HCT116 (cell line): ENCODE results near the gene TBX4. TPM values are rescaled to one million over a fixed set of nuclear protein-coding genes. Genes with fewer than 3 reads are reported as not detected.

Experiments used
- ATAC-seq: fragments of 200-7000 bp; cut with Tn5 transposase; 2 replicates; pipeline ENCODE4 v1.9.1; 2020; ENCODE audit warnings: mild to moderate bottlenecking, moderate library complexity
- BruUV-seq: library from RNA; stranded (reverse); fragments of 400-500 nt; replicated peaks from 2 replicates; lab custom pipeline; 2021; lab: Mats Ljungman, UMichigan
- CTCF ChIA-PET: fragments of 300-600 bp; sonication (Branson Sonifier 250); formaldehyde crosslinking; loops from one replicate; lab custom pipeline; 2021; ENCODE audit warnings: antibody characterized with exemption; lab: Charles Lee
- POLR2A ChIA-PET: fragments of 300-600, 350-600 bp; sonication (Branson Sonifier 250); formaldehyde crosslinking; loops from one replicate; lab custom pipeline; 2021; ENCODE audit warnings: antibody characterized with exemption; lab: Charles Lee
- RAD21 ChIA-PET, 2 experiments: fragments of 300-600 bp; sonication (Branson Sonifier 250); formaldehyde crosslinking; loops; one replicate each; lab custom pipeline; 2023; ENCODE audit warnings: low total read pairs in 2 of 2; ENCODE audit not compliant: uncharacterized antibody in 2 of 2, unreplicated experiment in 2 of 2, low non-redundant PET in 1 of 2; lab: Charles Lee
- DNase-seq: peaks from one replicate; pipeline ENCODE4 v3.0.0-alpha.2; 2010; ENCODE audit warnings: low read depth, low spot score
- H2AFZ ChIP-seq: fragments of 200-600 bp; shearing (Covaris generic), sonication (generic); 2 replicates; pipeline ENCODE4 v1.6.1; 2017; ENCODE audit warnings: low read depth, mixed run types, mixed read lengths, antibody characterized with exemption, low read length; ENCODE audit not compliant: poor library complexity, severe bottlenecking
- H3K27ac ChIP-seq: 2 replicates; pipeline ENCODE4 v1.5.1; 2012; ENCODE audit warnings: low read depth, low read length
- H3K27me3 ChIP-seq: fragments of 200-600 bp; sonication (generic); 2 replicates; pipeline ENCODE4 v1.6.1; 2016; ENCODE audit warnings: mixed run types, low read length, mixed read lengths; ENCODE audit not compliant: insufficient read depth
- H3K36me3 ChIP-seq, 2 experiments: fragments of 200-500 bp in 1 of 2; fragments of 200-600 bp in 1 of 2; sonication (Bioruptor generic) in 1 of 2; sonication (generic) in 1 of 2; 2 replicates each; pipeline versions ENCODE4 v1.5.1 to v1.6.1; 2014 to 2016; ENCODE audit warnings: low read length in 2 of 2, inconsistent platforms in 1 of 2, mixed read lengths in 1 of 2, mixed run types in 1 of 2; ENCODE audit not compliant: insufficient read depth in 2 of 2, control insufficient read depth in 1 of 2
- H3K4me1 ChIP-seq, 2 experiments: fragments of 200-600 bp in 1 of 2; sonication (generic) in 1 of 2; 2 replicates each; pipeline versions ENCODE4 v1.5.1 to v1.6.1; 2012 to 2017; ENCODE audit warnings: low read length in 2 of 2, inconsistent platforms in 1 of 2, mild to moderate bottlenecking in 1 of 2, mixed read lengths in 1 of 2, mixed run types in 1 of 2, moderate library complexity in 1 of 2; ENCODE audit not compliant: insufficient read depth in 2 of 2, control insufficient read depth in 1 of 2
- H3K4me2 ChIP-seq: fragments of 200-600 bp; sonication (generic); 2 replicates; pipeline ENCODE4 v1.6.1; 2017; ENCODE audit warnings: mixed run types, low read length, mixed read lengths
- H3K4me3 ChIP-seq, 2 experiments: fragments of 200-600 bp in 1 of 2; sonication (generic) in 1 of 2; replicated peaks in 1 of 2; 2 replicates each; pipeline ENCODE4 v1.5.1; 2011 to 2016; ENCODE audit warnings: low read length in 2 of 2, control low read depth in 1 of 2, low read depth in 1 of 2, mild to moderate bottlenecking in 1 of 2, mixed read lengths in 1 of 2, mixed run types in 1 of 2
- H3K79me2 ChIP-seq: fragments of 200-600 bp; sonication (generic); 2 replicates; pipeline ENCODE4 v1.6.1; 2017; ENCODE audit warnings: mild to moderate bottlenecking, mixed run types, low read length, moderate library complexity, mixed read lengths; ENCODE audit not compliant: insufficient read depth
- H3K9ac ChIP-seq: fragments of 200-600 bp; sonication (generic); 2 replicates; pipeline ENCODE4 v1.6.1; 2016; ENCODE audit warnings: low read length, mixed read lengths
- H3K9me2 ChIP-seq: fragments of 200-600 bp; sonication (generic), shearing (Covaris generic); 2 replicates; pipeline ENCODE4 v1.6.1; 2017; ENCODE audit warnings: mixed run types, mild to moderate bottlenecking, moderate library complexity; ENCODE audit not compliant: insufficient read depth
- H3K9me3 ChIP-seq, 2 experiments: fragments of 200-500 bp in 1 of 2; fragments of 200-600 bp in 1 of 2; sonication (Bioruptor generic) in 1 of 2; sonication (generic) in 1 of 2; 2 replicates each; pipeline ENCODE4 v1.6.1; 2014 to 2017; ENCODE audit warnings: low read length in 2 of 2, mixed read lengths in 2 of 2, inconsistent platforms in 1 of 2, low read depth in 1 of 2, mild to moderate bottlenecking in 1 of 2, mixed run types in 1 of 2, moderate library complexity in 1 of 2; ENCODE audit not compliant: control insufficient read depth in 1 of 2, insufficient read depth in 1 of 2
- H4K20me1 ChIP-seq: fragments of 200-600 bp; sonication (generic), shearing (Covaris generic); 2 replicates; pipeline ENCODE4 v1.6.1; 2017; ENCODE audit warnings: mixed run types, mild to moderate bottlenecking, moderate library complexity; ENCODE audit not compliant: insufficient read depth
- CBX3 ChIP-seq: IDR thresholded peaks from 2 replicates; pipeline ENCODE4 v1.6.1; 2012; ENCODE audit warnings: low read depth
- EGR1 ChIP-seq: IDR thresholded peaks from 2 replicates; pipeline ENCODE4 v1.6.1; 2012; ENCODE audit warnings: low read depth
- JUND ChIP-seq: IDR thresholded peaks from 2 replicates; pipeline ENCODE4 v1.6.1; 2012
- POLR2AphosphoS5 ChIP-seq: IDR thresholded peaks from 2 replicates; pipeline ENCODE4 v1.6.1; 2011; ENCODE audit warnings: mild to moderate bottlenecking, low read depth, low read length, moderate library complexity
- RAD21 ChIP-seq: IDR thresholded peaks from 2 replicates; pipeline ENCODE4 v1.6.1; 2012; ENCODE audit warnings: low read depth, mild to moderate bottlenecking
- REST ChIP-seq: IDR thresholded peaks from 2 replicates; pipeline ENCODE4 v1.6.1; 2012; ENCODE audit warnings: low read depth
- SIN3A ChIP-seq: IDR thresholded peaks from 2 replicates; pipeline ENCODE4 v1.6.1; 2012; ENCODE audit warnings: low read depth
- SRF ChIP-seq: IDR thresholded peaks from 2 replicates; pipeline ENCODE4 v1.6.1; 2012; ENCODE audit warnings: low read depth
- ZFX ChIP-seq: fragments of 450-650 bp; IDR thresholded peaks from 2 replicates; pipeline ENCODE4 v1.6.1; 2017
- intact Hi-C: fragments of 100-400 bp; cut with micrococcal nuclease; formaldehyde crosslinking; loops from 2 replicates; pipeline ENCODE4 v1.10.0; 2022
- total RNA-seq: library from RNA; stranded (reverse); gene quantifications from one replicate; pipeline ENCODE4 v1.2.1, GENCODE V29; 2021; ENCODE audit not compliant: unreplicated experiment
- TF ChIP-seq, protein P1 (sequence below): IDR thresholded peaks from 2 replicates; pipeline ENCODE4 v1.6.1; 2012
- TF ChIP-seq, protein P2 (sequence below): IDR thresholded peaks from 2 replicates; pipeline ENCODE4 v1.6.1; 2012
- TF ChIP-seq, protein P3 (sequence below), 3 experiments: fragments of 200-600 bp in 1 of 3; sonication (generic) in 1 of 3; IDR thresholded peaks in 2 of 3; conservative IDR thresholded peaks in 1 of 3; 2 replicates each; pipeline ENCODE4 v1.5.1; 2012 to 2017; ENCODE audit warnings: low read depth in 2 of 3, low read length in 2 of 3, antibody characterized with exemption in 1 of 3, borderline replicate concordance in 1 of 3, control low read depth in 1 of 3, mild to moderate bottlenecking in 1 of 3, mixed read lengths in 1 of 3, mixed run types in 1 of 3, moderate library complexity in 1 of 3; ENCODE audit not compliant: insufficient read depth in 1 of 3

Gene TBX4
- total RNA-seq, 1 experiment from 2014 or later, result 0.27 TPM

GRCh38 chr17:61423967-61424649 lies 28.1 kb upstream of the TBX4 start:
- Histone ChIP-seq H3K4me1 (peaks cover 35 to 40% of the 10 kb centered on the region in 2 experiments), H3K9me3 (peaks cover 0 to 6% of the 10 kb centered on the region in 2 experiments; a peak in 1 of 4 replicates), H3K27me3 (no peaks in the 10 kb centered on the region), H3K9ac (no peak overlapping the region), H3K9me2 (no peaks in the 10 kb centered on the region), H3K4me2 (no peak overlapping the region), H2AFZ (no peak overlapping the region), H3K27ac (peak overlapping the region; percentile 89; the same call in 1 of the 2 replicates), H3K79me2 (no peaks in the 10 kb centered on the region), H3K36me3 (no peaks in the 10 kb centered on the region), H3K4me3 (no peak overlapping the region), H4K20me1 (no peaks in the 10 kb centered on the region)
- DNase-seq (no peak), ATAC-seq (no peak)
- no peak for TF ChIP-seq SRF
- no peak for TF ChIP-seq JUND
- no peak for TF ChIP-seq EGR1
- TF ChIP-seq, protein P1, sequence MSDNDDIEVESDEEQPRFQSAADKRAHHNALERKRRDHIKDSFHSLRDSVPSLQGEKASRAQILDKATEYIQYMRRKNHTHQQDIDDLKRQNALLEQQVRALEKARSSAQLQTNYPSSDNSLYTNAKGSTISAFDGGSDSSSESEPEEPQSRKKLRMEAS, result no peak
- TF ChIP-seq, protein P2, sequence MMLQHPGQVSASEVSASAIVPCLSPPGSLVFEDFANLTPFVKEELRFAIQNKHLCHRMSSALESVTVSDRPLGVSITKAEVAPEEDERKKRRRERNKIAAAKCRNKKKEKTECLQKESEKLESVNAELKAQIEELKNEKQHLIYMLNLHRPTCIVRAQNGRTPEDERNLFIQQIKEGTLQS, result no peak
- ChIA-PET RAD21 (interaction anchor here in 1 of 2 experiments (1.1 kb wide), 1 partner anchor 12 kb away, joined by 3 read pairs; no protein-coding TSS in a partner anchor), CTCF (interaction anchor here (1.0 to 1.8 kb wide), 5 partner anchors 8 to 685 kb away, joined by 3 to 6 read pairs (median 4); no protein-coding TSS in a partner anchor), POLR2A (no interaction called here)
- no TSS peak for BruUV-seq
- intact Hi-C loops, result no loop called here

DNA sequence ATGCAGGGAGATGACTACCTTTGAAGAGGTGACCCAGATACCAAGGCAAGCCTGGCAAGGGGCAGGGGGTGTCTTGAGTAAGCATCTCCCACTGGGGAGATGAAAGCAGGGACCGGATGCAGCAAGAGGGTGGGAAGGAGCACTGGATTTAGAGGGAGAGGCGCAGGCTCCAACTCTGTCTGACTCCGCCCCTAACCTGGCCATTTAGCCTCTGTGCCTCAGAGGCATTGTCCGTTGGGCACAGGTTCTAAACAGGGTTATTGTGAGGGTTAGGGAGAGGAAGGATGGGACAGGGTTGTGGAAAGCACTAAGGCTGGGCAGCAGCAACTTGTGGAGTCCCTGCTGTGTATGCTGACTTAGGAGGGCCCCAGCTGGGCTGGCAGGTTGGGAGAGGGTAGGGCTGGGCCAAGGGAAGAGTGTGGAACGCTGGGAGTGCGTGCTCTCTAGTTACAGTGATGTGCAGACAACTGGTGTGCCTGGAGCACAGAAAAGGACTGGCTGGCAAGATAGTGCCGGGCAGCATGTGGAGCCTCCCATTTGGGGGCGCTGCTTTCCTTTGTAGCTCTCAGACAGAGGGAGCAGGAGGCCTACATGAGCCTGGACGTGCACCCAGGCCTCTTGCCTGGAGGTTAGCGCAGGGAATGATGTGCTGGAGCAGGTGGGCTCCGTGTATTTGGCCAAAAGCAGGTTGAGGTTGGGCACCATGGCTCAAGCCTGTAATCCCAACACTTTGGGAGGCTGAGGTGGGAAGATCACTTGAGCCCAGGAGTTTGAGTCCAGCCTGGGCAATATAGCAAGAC lies 26.3 kb upstream of the TBX4 start:
- peak; percentile 72 for ATAC-seq
- intact Hi-C loops, result loop anchor here (2.0 kb wide), 2 partner anchors 69 to 125 kb away; no protein-coding TSS in a partner anchor
- POLR2A ChIA-PET, result no interaction called here
- Histone ChIP-seq H3K4me2 (peak overlapping the region; percentile 44), H2AFZ (no peak overlapping the region), H3K9me2 (no peaks in the 10 kb centered on the region), H3K79me2 (no peaks in the 10 kb centered on the region), H3K27ac (peak overlapping the region; percentile 89), H3K27me3 (no peaks in the 10 kb centered on the region), H3K9ac (peak overlapping the region; percentile 32), H3K4me1 (peaks cover 35 to 40% of the 10 kb centered on the region in 2 experiments), H3K36me3 (no peaks in the 10 kb centered on the region), H3K9me3 (peaks cover 0 to 6% of the 10 kb centered on the region in 2 experiments; a peak in 1 of 4 replicates), H3K4me3 (no peak overlapping the region), H4K20me1 (no peaks in the 10 kb centered on the region)
- CTCF ChIA-PET, result interaction anchor here (0.6 to 2.7 kb wide), 5 partner anchors 12 to 411 kb away, joined by 3 to 17 read pairs (median 10); no protein-coding TSS in a partner anchor
- RAD21 ChIA-PET, result no interaction called here
- peak; percentile 63 for DNase-seq
- no TSS peak for BruUV-seq
- TF ChIP-seq SIN3A, result no peak
- TF ChIP-seq CBX3, result peak; percentile 48; the same call in 1 of the 2 replicates
- TF ChIP-seq REST, result no peak
- TF ChIP-seq ZFX, result peak; percentile 40; the same call in 1 of the 2 replicates
- TF ChIP-seq POLR2AphosphoS5, result no peak
- TF ChIP-seq RAD21, result peak; percentile 92
- TF ChIP-seq, protein P3, sequence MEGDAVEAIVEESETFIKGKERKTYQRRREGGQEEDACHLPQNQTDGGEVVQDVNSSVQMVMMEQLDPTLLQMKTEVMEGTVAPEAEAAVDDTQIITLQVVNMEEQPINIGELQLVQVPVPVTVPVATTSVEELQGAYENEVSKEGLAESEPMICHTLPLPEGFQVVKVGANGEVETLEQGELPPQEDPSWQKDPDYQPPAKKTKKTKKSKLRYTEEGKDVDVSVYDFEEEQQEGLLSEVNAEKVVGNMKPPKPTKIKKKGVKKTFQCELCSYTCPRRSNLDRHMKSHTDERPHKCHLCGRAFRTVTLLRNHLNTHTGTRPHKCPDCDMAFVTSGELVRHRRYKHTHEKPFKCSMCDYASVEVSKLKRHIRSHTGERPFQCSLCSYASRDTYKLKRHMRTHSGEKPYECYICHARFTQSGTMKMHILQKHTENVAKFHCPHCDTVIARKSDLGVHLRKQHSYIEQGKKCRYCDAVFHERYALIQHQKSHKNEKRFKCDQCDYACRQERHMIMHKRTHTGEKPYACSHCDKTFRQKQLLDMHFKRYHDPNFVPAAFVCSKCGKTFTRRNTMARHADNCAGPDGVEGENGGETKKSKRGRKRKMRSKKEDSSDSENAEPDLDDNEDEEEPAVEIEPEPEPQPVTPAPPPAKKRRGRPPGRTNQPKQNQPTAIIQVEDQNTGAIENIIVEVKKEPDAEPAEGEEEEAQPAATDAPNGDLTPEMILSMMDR (IDR thresholded peaks at IDR 0.05 in 2 of 3, conservative IDR thresholded peaks at IDR 0.05 in 1 of 3; ENCODE audit: borderline replicate concordance in 1 of 3, insufficient read depth in 1 of 3, low read depth in 2 of 3, low read length in 2 of 3), result peak; percentile 58 to 86 (median 64)
